Right lobe of liver (tissue), 4 donors: ENCODE measurements around the gene REG1B.

Experiments
- POLR2A ChIP-seq: fragments of 450-650 bp; IDR thresholded peaks from one replicate; pipeline ENCODE4 v1.6.1; 2017; ENCODE audit warnings: antibody characterized with exemption, mild to moderate bottlenecking
- TF ChIP-seq, protein P1 (sequence below), 4 donors: fragments of 200-600 bp in 3 of 4; fragments of 450-650 bp in 1 of 4; IDR thresholded peaks; one replicate each; pipeline versions ENCODE4 v1.5.1 to v1.8.0; 2016 to 2022; ENCODE audit warnings: antibody characterized with exemption in 4 of 4, mild to moderate bottlenecking in 2 of 4
- donor health status: DM: no; HTN: no; CAD: no.
- donor health status: DM: no; HTN: no; CAD: no.
- donor health status: DM: no; HTN: yes; CAD: no.

DNA sequence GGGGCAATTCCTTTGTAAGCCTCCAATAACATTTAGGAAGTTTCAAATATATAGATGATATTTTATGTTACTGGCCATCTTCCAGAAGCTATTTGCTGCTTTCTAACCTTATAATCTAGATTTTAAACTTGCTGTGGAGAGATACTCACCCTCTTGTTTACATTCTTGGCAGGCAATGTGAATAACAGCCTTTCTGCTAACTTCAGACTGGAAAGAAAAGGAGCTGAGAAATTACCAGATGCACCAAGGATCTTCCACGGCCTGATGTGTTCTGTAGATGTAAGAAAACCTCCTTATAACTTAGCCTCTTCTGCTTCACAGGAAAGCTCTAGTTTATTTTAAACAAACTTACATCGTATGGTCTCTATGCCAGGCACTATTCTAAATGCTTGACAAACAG is 16.7 kb downstream of the REG1B start:
- TF ChIP-seq, protein P1, sequence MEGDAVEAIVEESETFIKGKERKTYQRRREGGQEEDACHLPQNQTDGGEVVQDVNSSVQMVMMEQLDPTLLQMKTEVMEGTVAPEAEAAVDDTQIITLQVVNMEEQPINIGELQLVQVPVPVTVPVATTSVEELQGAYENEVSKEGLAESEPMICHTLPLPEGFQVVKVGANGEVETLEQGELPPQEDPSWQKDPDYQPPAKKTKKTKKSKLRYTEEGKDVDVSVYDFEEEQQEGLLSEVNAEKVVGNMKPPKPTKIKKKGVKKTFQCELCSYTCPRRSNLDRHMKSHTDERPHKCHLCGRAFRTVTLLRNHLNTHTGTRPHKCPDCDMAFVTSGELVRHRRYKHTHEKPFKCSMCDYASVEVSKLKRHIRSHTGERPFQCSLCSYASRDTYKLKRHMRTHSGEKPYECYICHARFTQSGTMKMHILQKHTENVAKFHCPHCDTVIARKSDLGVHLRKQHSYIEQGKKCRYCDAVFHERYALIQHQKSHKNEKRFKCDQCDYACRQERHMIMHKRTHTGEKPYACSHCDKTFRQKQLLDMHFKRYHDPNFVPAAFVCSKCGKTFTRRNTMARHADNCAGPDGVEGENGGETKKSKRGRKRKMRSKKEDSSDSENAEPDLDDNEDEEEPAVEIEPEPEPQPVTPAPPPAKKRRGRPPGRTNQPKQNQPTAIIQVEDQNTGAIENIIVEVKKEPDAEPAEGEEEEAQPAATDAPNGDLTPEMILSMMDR (IDR thresholded peaks at IDR 0.05): no peak
- no peak for TF ChIP-seq POLR2A
